Activated T-helper 2 cell treated with anti-CD3 and anti-CD28 coated beads, Interferon-gamma antibody, Interleukin-2, Interleukin-4, amounts not matched to agents 10 μg/mL and 5 μg/mL and 100 μg/mL, durations not matched to agents 14 hours and 24 hours and 36 hours (primary cell): ENCODE measurements around the gene SLC22A23. TPM values are rescaled to one million over a fixed set of nuclear protein-coding genes. Genes with fewer than 3 reads are reported as not detected.
A peak's percentile ranks its signal among the peaks of the same experiment; 100 is the strongest.

Experiments
- DNase-seq: peaks from one replicate; pipeline ENCODE4 v3.0.0; 2021; ENCODE audit warnings: low spot score
- H3K27ac Mint-ChIP-seq: one replicate; pipeline ENCODE4 v1.8.0; 2021; ENCODE audit warnings: mixed read lengths
- H3K27me3 Mint-ChIP-seq: one replicate; pipeline ENCODE4 v1.8.0; 2021; ENCODE audit warnings: low read depth, mixed read lengths
- H3K36me3 Mint-ChIP-seq: one replicate; pipeline ENCODE4 v1.8.0; 2021; ENCODE audit warnings: low read depth, mixed read lengths
- H3K4me1 Mint-ChIP-seq: one replicate; pipeline ENCODE4 v1.8.0; 2021; ENCODE audit warnings: low read depth, mixed read lengths
- H3K4me3 Mint-ChIP-seq: one replicate; pipeline ENCODE4 v1.8.0; 2021; ENCODE audit warnings: low read depth, mild to moderate bottlenecking, moderate library complexity, mixed read lengths
- H3K9me3 Mint-ChIP-seq: one replicate; pipeline ENCODE4 v1.8.0; 2021; ENCODE audit warnings: mixed read lengths
- intact Hi-C: fragments of 100-400 bp; cut with micrococcal nuclease; formaldehyde crosslinking; loops from one replicate; pipeline ENCODE4 v1.15.1; 2023
- total RNA-seq: library from RNA; stranded (reverse); gene quantifications from 2 replicates; pipeline ENCODE4 v1.2.3, GENCODE V29; 2022

Gene SLC22A23, protein sequence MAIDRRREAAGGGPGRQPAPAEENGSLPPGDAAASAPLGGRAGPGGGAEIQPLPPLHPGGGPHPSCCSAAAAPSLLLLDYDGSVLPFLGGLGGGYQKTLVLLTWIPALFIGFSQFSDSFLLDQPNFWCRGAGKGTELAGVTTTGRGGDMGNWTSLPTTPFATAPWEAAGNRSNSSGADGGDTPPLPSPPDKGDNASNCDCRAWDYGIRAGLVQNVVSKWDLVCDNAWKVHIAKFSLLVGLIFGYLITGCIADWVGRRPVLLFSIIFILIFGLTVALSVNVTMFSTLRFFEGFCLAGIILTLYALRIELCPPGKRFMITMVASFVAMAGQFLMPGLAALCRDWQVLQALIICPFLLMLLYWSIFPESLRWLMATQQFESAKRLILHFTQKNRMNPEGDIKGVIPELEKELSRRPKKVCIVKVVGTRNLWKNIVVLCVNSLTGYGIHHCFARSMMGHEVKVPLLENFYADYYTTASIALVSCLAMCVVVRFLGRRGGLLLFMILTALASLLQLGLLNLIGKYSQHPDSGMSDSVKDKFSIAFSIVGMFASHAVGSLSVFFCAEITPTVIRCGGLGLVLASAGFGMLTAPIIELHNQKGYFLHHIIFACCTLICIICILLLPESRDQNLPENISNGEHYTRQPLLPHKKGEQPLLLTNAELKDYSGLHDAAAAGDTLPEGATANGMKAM
- 0.07 TPM in 1 of 2 replicates, not detected in the other for total RNA-seq

DNA sequence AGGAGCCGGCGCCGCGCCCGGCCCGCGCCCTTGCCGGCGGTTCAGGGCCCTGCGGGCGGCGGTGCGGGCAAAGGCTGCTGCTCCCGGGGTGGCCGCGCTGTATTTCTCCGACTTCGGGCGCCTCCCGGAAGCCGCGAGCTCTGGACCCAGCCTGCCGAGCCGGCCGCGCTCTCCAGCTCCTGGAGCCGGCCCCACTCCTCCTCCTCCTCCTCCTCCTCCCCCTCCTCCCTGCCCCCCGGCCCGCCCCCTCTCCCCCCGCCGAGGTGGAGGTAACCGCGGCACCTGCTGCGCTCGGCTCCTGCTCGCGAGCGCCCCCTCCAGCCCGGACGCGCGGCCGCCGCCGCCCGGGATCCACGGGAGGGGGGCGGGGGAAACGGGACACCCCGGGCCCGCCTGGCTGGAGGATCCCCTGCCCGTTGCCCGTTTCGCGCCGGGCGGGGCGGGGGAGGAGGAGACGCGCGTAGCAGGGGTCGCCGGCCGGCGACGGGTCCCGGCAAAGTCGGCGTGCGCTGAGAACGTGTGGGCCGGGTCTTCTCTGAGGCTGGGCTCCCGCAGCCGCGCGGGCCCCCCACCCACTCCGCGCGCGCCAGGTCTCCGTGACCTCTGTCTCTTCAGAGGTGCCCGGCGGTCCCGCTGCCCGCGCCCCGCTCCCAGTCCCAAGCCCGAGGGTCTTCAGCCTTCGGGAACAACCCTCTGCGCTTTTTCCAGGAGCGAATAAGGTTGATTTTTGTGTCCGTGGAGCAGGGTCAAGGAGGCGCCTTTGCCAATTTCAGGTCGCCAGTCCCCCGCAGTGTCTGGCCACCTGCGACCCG lies at the start of gene SLC22A23:
TSS of gene SLC22A23 (minus strand) at position 153 of the 812 bp plus-strand sequence. CDS start 491 bp downstream, outside the sequence.
- H3K9me3 Mint-ChIP-seq, result no peaks in the 10 kb centered on the region
- H3K4me3 Mint-ChIP-seq, result peak within 1 kb of the TSS; percentile 77
- no peaks in the 10 kb centered on the region for H3K36me3 Mint-ChIP-seq
- DNase-seq, result peak; percentile 52
- intact Hi-C loops, result loop anchor here (2.0 to 5.0 kb wide), 2 partner anchors 180 to 226 kb away; no protein-coding TSS in a partner anchor
- peaks cover 48% of the 10 kb centered on the region for H3K27me3 Mint-ChIP-seq
- H3K4me1 Mint-ChIP-seq, result peaks cover 8% of the 10 kb centered on the region
- H3K27ac Mint-ChIP-seq, result peak within 1 kb of the TSS; percentile 43

- Mint-ChIP-seq H3K36me3 (no peaks in the 10 kb centered on the region), H3K4me3 (no peak overlapping the region), H3K27me3 (peaks cover 14% of the 10 kb centered on the region), H3K9me3 (no peaks in the 10 kb centered on the region), H3K4me1 (no peaks in the 10 kb centered on the region), H3K27ac (no peak overlapping the region)
- no peak for DNase-seq
- intact Hi-C loops, result no loop called here
Observed at GRCh38 chr6:3506200-3506599, 49.4 kb upstream of the SLC22A23 start.

- intact Hi-C loops, result no loop called here
- no peak for DNase-seq
- H3K9me3 Mint-ChIP-seq, result no peaks in the 10 kb centered on the region
- no peak overlapping the region for H3K27ac Mint-ChIP-seq
- peaks cover 10% of the 10 kb centered on the region for H3K27me3 Mint-ChIP-seq
- no peaks in the 10 kb centered on the region for H3K4me1 Mint-ChIP-seq
- H3K36me3 Mint-ChIP-seq, result no peaks in the 10 kb centered on the region
- H3K4me3 Mint-ChIP-seq, result no peak overlapping the region
Observed at GRCh38 chr6:3504938-3505805, 48.3 kb upstream of the SLC22A23 start.

- intact Hi-C loops, result no loop called here
- H3K36me3 Mint-ChIP-seq, result no peaks in the 10 kb centered on the region
- H3K4me3 Mint-ChIP-seq, result no peak overlapping the region
- H3K27me3 Mint-ChIP-seq, result peaks cover 10% of the 10 kb centered on the region
- H3K4me1 Mint-ChIP-seq, result no peaks in the 10 kb centered on the region
- H3K9me3 Mint-ChIP-seq, result no peaks in the 10 kb centered on the region
- DNase-seq, result no peak
- no peak overlapping the region for H3K27ac Mint-ChIP-seq
Observed at GRCh38 chr6:3504354-3504753, 47.5 kb upstream of the SLC22A23 start.

DNA sequence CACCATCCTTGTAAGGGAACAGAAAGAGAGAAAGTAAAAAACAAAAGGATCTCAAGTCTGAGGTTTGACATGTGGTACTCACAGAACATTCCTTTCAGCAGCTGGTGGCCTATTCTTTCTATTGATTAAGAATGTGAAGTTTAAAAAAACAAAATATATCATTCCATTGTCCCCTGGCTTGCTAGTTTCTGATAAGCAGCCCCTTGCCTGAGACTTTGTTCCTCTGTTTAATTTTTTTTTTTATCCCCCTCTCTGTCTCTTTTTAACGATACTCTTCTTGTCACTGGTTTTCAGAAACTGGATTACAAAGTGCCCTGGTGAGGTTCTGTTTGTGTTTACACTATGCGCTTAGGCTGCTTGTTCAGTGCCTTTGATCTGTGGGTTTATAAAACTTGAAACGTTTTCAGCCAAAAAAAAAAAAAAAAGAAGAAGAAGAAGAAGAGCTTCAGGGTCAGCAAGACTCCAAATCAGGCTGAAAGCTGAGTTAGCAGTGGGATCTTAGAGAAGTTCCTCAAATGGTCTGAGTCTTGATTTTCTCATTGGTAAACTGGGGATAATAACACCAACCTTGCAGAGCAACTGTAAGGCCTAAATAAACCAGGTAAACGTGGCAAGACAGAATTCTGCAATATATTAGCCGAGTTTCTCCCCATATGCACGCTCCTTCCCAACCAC lies 45.1 kb upstream of the SLC22A23 start:
- Mint-ChIP-seq H3K27ac (no peak overlapping the region), H3K36me3 (no peaks in the 10 kb centered on the region), H3K27me3 (peaks cover 7% of the 10 kb centered on the region), H3K4me3 (no peak overlapping the region), H3K4me1 (no peaks in the 10 kb centered on the region), H3K9me3 (no peaks in the 10 kb centered on the region)
- intact Hi-C loops, result no loop called here
- no peak for DNase-seq

DNA sequence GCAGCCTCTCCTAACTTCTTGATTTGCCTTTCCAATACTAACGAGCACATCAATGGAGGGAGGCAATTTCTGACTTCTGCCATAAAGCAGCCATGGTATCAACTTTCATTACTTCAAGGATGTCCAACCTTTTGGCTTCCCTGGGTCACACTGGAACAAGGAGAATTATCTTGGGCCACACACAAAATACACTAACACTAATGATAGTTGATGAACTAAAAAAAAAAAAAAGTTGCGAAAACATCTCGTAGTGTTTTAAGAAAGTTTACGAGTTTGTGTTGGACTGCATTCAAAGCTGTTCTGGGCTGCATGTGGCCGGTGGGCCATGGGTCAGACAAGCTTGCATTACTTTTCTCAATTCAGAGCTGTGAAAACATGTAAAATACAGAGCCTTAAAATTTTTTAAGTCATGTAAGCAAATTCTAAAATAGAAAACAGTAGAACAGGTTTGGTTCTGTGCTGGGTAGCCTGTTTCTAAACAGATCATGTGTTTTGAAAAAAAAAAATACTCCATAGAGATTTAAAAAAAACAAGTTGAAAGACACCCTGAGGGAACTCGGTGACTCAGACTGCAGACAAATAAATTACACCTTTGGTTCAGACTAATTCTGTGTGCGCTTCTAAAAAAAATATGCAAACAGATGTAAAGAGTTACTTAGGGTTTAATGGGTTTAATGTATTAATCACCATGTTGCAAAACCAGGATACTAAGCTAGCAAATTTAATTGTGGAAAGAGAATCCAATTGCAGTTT lies 43.6 kb upstream of the SLC22A23 start:
- intact Hi-C loops, result no loop called here
- H3K4me3 Mint-ChIP-seq, result no peak overlapping the region
- H3K4me1 Mint-ChIP-seq, result no peaks in the 10 kb centered on the region

DNA sequence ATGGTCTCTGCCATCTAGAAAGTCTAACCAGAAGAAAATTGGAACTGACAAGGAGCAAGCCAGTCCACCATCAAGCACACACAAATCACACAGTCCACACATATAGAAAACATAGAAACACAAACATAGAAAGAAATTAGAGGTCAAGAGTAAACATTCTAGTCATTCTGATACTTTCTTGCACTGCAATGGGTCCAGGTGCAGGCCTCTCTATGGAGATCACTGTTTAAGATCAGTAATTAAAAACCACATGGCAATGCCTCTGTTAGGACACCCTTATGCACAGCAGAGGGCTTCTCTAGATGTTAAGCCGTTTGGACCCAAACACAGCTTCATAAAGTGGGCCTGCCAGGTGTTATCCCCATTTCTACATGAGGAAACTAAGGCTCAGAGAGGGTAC lies 42.8 kb upstream of the SLC22A23 start:
- no peak for DNase-seq
- Mint-ChIP-seq H3K4me3 (no peak overlapping the region), H3K36me3 (no peaks in the 10 kb centered on the region), H3K27ac (no peak overlapping the region), H3K27me3 (peaks cover 12% of the 10 kb centered on the region), H3K4me1 (no peaks in the 10 kb centered on the region), H3K9me3 (no peaks in the 10 kb centered on the region)
- intact Hi-C loops, result no loop called here

More for the DNA sequence above, 43.6 kb upstream of the SLC22A23 start:
- Mint-ChIP-seq H3K27me3 (peaks cover 14% of the 10 kb centered on the region), H3K27ac (no peak overlapping the region), H3K9me3 (no peaks in the 10 kb centered on the region), H3K36me3 (no peaks in the 10 kb centered on the region)
- no peak for DNase-seq

- no peak overlapping the region for H3K4me3 Mint-ChIP-seq
- H3K27me3 Mint-ChIP-seq, result peaks cover 11% of the 10 kb centered on the region
- H3K27ac Mint-ChIP-seq, result no peak overlapping the region
- no peaks in the 10 kb centered on the region for H3K36me3 Mint-ChIP-seq
- intact Hi-C loops, result no loop called here
- DNase-seq, result no peak
- H3K4me1 Mint-ChIP-seq, result no peaks in the 10 kb centered on the region
- no peaks in the 10 kb centered on the region for H3K9me3 Mint-ChIP-seq
Observed at GRCh38 chr6:3496395-3496794, 39.5 kb upstream of the SLC22A23 start.

- Mint-ChIP-seq H3K27me3 (peaks cover 11% of the 10 kb centered on the region), H3K9me3 (no peaks in the 10 kb centered on the region), H3K27ac (no peak overlapping the region), H3K4me3 (no peak overlapping the region), H3K4me1 (no peaks in the 10 kb centered on the region), H3K36me3 (no peaks in the 10 kb centered on the region)
- intact Hi-C loops, result no loop called here
- no peak for DNase-seq
Observed at GRCh38 chr6:3494391-3495100, 37.7 kb upstream of the SLC22A23 start.

- intact Hi-C loops, result no loop called here
- DNase-seq, result no peak
- Mint-ChIP-seq H3K4me3 (no peak overlapping the region), H3K27ac (no peak overlapping the region), H3K27me3 (peaks cover 9% of the 10 kb centered on the region), H3K4me1 (no peaks in the 10 kb centered on the region), H3K36me3 (no peaks in the 10 kb centered on the region), H3K9me3 (no peaks in the 10 kb centered on the region)
Observed at GRCh38 chr6:3490625-3490980, 33.8 kb upstream of the SLC22A23 start.
